Astrocyte (in vitro differentiated cells and primary cell): Measurements from ENCODE around the gene AGAP6.

Experiments used
- CTCF ChIP-seq: IDR thresholded peaks from 2 replicates; pipeline ENCODE4 v1.5.1; 2011; ENCODE audit warnings: low read depth, mild to moderate bottlenecking, inconsistent platforms, low read length, moderate library complexity; ENCODE audit not compliant: insufficient read depth
- EZH2 ChIP-seq: IDR thresholded peaks from 2 replicates; pipeline ENCODE4 v1.6.1; 2012; ENCODE audit warnings: mild to moderate bottlenecking, low read length, inconsistent platforms; ENCODE audit not compliant: insufficient read depth

GRCh38 chr10:50044941-50045664, 56.9 kb downstream of the AGAP6 start:
- TF ChIP-seq CTCF (no peak), EZH2 (no peak)
